HCT116 (cell line): Measurements from ENCODE around the gene DBNL. TPM values are rescaled to one million over a fixed set of nuclear protein-coding genes. Genes with fewer than 3 reads are reported as not detected.

Experiments used
- ATAC-seq: fragments of 200-7000 bp; cut with Tn5 transposase; 2 replicates; pipeline ENCODE4 v1.9.1; 2020; ENCODE audit warnings: mild to moderate bottlenecking, moderate library complexity
- BruUV-seq: library from RNA; stranded (reverse); fragments of 400-500 nt; replicated peaks from 2 replicates; lab custom pipeline; 2021; lab: Mats Ljungman, UMichigan
- CTCF ChIA-PET: fragments of 300-600 bp; sonication (Branson Sonifier 250); formaldehyde crosslinking; loops from one replicate; lab custom pipeline; 2021; ENCODE audit warnings: antibody characterized with exemption; lab: Charles Lee
- POLR2A ChIA-PET: fragments of 300-600, 350-600 bp; sonication (Branson Sonifier 250); formaldehyde crosslinking; loops from one replicate; lab custom pipeline; 2021; ENCODE audit warnings: antibody characterized with exemption; lab: Charles Lee
- RAD21 ChIA-PET, 2 experiments: fragments of 300-600 bp; sonication (Branson Sonifier 250); formaldehyde crosslinking; loops; one replicate each; lab custom pipeline; 2023; ENCODE audit warnings: low total read pairs in 2 of 2; ENCODE audit not compliant: uncharacterized antibody in 2 of 2, unreplicated experiment in 2 of 2, low non-redundant PET in 1 of 2; lab: Charles Lee
- DNase-seq: peaks from one replicate; pipeline ENCODE4 v3.0.0-alpha.2; 2010; ENCODE audit warnings: low read depth, low spot score
- H2AFZ ChIP-seq: fragments of 200-600 bp; shearing (Covaris generic), sonication (generic); 2 replicates; pipeline ENCODE4 v1.6.1; 2017; ENCODE audit warnings: low read depth, mixed run types, mixed read lengths, antibody characterized with exemption, low read length; ENCODE audit not compliant: poor library complexity, severe bottlenecking
- H3K27ac ChIP-seq: 2 replicates; pipeline ENCODE4 v1.5.1; 2012; ENCODE audit warnings: low read depth, low read length
- H3K27me3 ChIP-seq: fragments of 200-600 bp; sonication (generic); 2 replicates; pipeline ENCODE4 v1.6.1; 2016; ENCODE audit warnings: mixed run types, low read length, mixed read lengths; ENCODE audit not compliant: insufficient read depth
- H3K36me3 ChIP-seq, 2 experiments: fragments of 200-500 bp in 1 of 2; fragments of 200-600 bp in 1 of 2; sonication (Bioruptor generic) in 1 of 2; sonication (generic) in 1 of 2; 2 replicates each; pipeline versions ENCODE4 v1.5.1 to v1.6.1; 2014 to 2016; ENCODE audit warnings: low read length in 2 of 2, inconsistent platforms in 1 of 2, mixed read lengths in 1 of 2, mixed run types in 1 of 2; ENCODE audit not compliant: insufficient read depth in 2 of 2, control insufficient read depth in 1 of 2
- H3K4me1 ChIP-seq, 2 experiments: fragments of 200-600 bp in 1 of 2; sonication (generic) in 1 of 2; 2 replicates each; pipeline versions ENCODE4 v1.5.1 to v1.6.1; 2012 to 2017; ENCODE audit warnings: low read length in 2 of 2, inconsistent platforms in 1 of 2, mild to moderate bottlenecking in 1 of 2, mixed read lengths in 1 of 2, mixed run types in 1 of 2, moderate library complexity in 1 of 2; ENCODE audit not compliant: insufficient read depth in 2 of 2, control insufficient read depth in 1 of 2
- H3K4me2 ChIP-seq: fragments of 200-600 bp; sonication (generic); 2 replicates; pipeline ENCODE4 v1.6.1; 2017; ENCODE audit warnings: mixed run types, low read length, mixed read lengths
- H3K4me3 ChIP-seq, 2 experiments: fragments of 200-600 bp in 1 of 2; sonication (generic) in 1 of 2; replicated peaks in 1 of 2; 2 replicates each; pipeline ENCODE4 v1.5.1; 2011 to 2016; ENCODE audit warnings: low read length in 2 of 2, control low read depth in 1 of 2, low read depth in 1 of 2, mild to moderate bottlenecking in 1 of 2, mixed read lengths in 1 of 2, mixed run types in 1 of 2
- H3K79me2 ChIP-seq: fragments of 200-600 bp; sonication (generic); 2 replicates; pipeline ENCODE4 v1.6.1; 2017; ENCODE audit warnings: mild to moderate bottlenecking, mixed run types, low read length, moderate library complexity, mixed read lengths; ENCODE audit not compliant: insufficient read depth
- H3K9ac ChIP-seq: fragments of 200-600 bp; sonication (generic); 2 replicates; pipeline ENCODE4 v1.6.1; 2016; ENCODE audit warnings: low read length, mixed read lengths
- H3K9me2 ChIP-seq: fragments of 200-600 bp; sonication (generic), shearing (Covaris generic); 2 replicates; pipeline ENCODE4 v1.6.1; 2017; ENCODE audit warnings: mixed run types, mild to moderate bottlenecking, moderate library complexity; ENCODE audit not compliant: insufficient read depth
- H3K9me3 ChIP-seq, 2 experiments: fragments of 200-500 bp in 1 of 2; fragments of 200-600 bp in 1 of 2; sonication (Bioruptor generic) in 1 of 2; sonication (generic) in 1 of 2; 2 replicates each; pipeline ENCODE4 v1.6.1; 2014 to 2017; ENCODE audit warnings: low read length in 2 of 2, mixed read lengths in 2 of 2, inconsistent platforms in 1 of 2, low read depth in 1 of 2, mild to moderate bottlenecking in 1 of 2, mixed run types in 1 of 2, moderate library complexity in 1 of 2; ENCODE audit not compliant: control insufficient read depth in 1 of 2, insufficient read depth in 1 of 2
- H4K20me1 ChIP-seq: fragments of 200-600 bp; sonication (generic), shearing (Covaris generic); 2 replicates; pipeline ENCODE4 v1.6.1; 2017; ENCODE audit warnings: mixed run types, mild to moderate bottlenecking, moderate library complexity; ENCODE audit not compliant: insufficient read depth
- CBX3 ChIP-seq: IDR thresholded peaks from 2 replicates; pipeline ENCODE4 v1.6.1; 2012; ENCODE audit warnings: low read depth
- EZH2phosphoT487 ChIP-seq: fragments of 200-600 bp; IDR thresholded peaks from 2 replicates; pipeline ENCODE4 v1.6.1; 2018; ENCODE audit warnings: antibody characterized with exemption, borderline replicate concordance
- POLR2A ChIP-seq: IDR thresholded peaks from 2 replicates; pipeline ENCODE4 v1.7.0; 2011; ENCODE audit warnings: borderline replicate concordance; ENCODE audit not compliant: insufficient read depth, insufficient read length; ENCODE audit errors: extremely low read depth
- REST ChIP-seq: IDR thresholded peaks from 2 replicates; pipeline ENCODE4 v1.6.1; 2012; ENCODE audit warnings: low read depth
- SIN3A ChIP-seq: IDR thresholded peaks from 2 replicates; pipeline ENCODE4 v1.6.1; 2012; ENCODE audit warnings: low read depth
- SRF ChIP-seq: IDR thresholded peaks from 2 replicates; pipeline ENCODE4 v1.6.1; 2012; ENCODE audit warnings: low read depth
- intact Hi-C: fragments of 100-400 bp; cut with micrococcal nuclease; formaldehyde crosslinking; loops from 2 replicates; pipeline ENCODE4 v1.10.0; 2022
- total RNA-seq: library from RNA; stranded (reverse); gene quantifications from one replicate; pipeline ENCODE4 v1.2.1, GENCODE V29; 2021; ENCODE audit not compliant: unreplicated experiment

Gene DBNL
- total RNA-seq, 1 experiment from 2014 or later, result 39.4 TPM

DNA sequence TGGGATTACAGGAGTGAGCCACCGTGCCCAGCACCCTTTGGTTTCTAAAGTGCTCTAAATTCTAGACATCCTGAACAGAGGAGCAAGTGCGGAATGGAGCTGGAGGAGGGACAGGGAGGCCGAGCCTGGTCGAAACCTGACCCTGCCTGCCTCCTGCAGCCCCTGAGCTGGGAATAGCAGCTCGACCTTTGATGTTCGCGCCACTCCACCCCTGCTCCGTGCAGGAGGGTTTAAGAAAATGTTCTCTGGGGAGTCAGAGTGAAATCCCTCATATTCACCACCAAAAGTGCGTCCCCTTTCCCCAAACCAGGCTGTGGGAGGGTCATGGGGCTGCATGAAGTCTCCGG lies 19.0 kb downstream of the DBNL start:
- Histone ChIP-seq H3K4me2 (no peak overlapping the region), H3K36me3 (peaks cover 8 to 22% of the 10 kb centered on the region in 2 experiments; a peak in 3 of 4 replicates), H3K9me3 (no peaks in the 10 kb centered on the region), H4K20me1 (no peaks in the 10 kb centered on the region), H3K27me3 (no peaks in the 10 kb centered on the region), H3K27ac (no peak overlapping the region), H3K4me1 (peaks cover 0 to 6% of the 10 kb centered on the region in 2 experiments; a peak in 1 of 4 replicates), H3K9me2 (no peaks in the 10 kb centered on the region), H2AFZ (no peak overlapping the region), H3K9ac (no peak overlapping the region), H3K4me3 (no peak overlapping the region), H3K79me2 (no peaks in the 10 kb centered on the region)
- ChIA-PET POLR2A (no interaction called here), CTCF (interaction anchor here (1.1 kb wide), 1 partner anchor 44 kb away, joined by 3 read pairs; no protein-coding TSS in a partner anchor), RAD21 (no interaction called here)
- TF ChIP-seq SRF (no peak), CBX3 (no peak), POLR2A (no peak), EZH2phosphoT487 (no peak), REST (no peak), SIN3A (no peak)
- DNase-seq, result no peak
- no peak for ATAC-seq
- BruUV-seq, result no TSS peak
- intact Hi-C loops, result no loop called here
